Measurements from ENCODE around the gene BAIAP2L1. TPM values are rescaled to one million over a fixed set of nuclear protein-coding genes. Genes with fewer than 3 reads are reported as not detected.
"Not testable (repeated sequence)": the region's sequence is repeated elsewhere in the genome, so short reads cannot be mapped to it uniquely, and the experiment has no call there.

BAIAP2L1 gene
- total and polyA plus RNA-seq, 9 of the 15 experiments (the other 6 are each of a cell fraction or from before 2014, with no cell fraction given) = 4.2 to 29.8 (median 15.5) TPM

- intact Hi-C loops (cut with micrococcal nuclease) = no loop called here
- POLR2A ChIA-PET = no interaction called here
- H3K9ac ChIP-seq (ENCODE audit: insufficient read depth in 1 of 2, low read depth in 2 of 2, low read length in 2 of 2) = no peak overlapping the region
- WGBS (ENCODE audit: insufficient coverage, low coverage, missing lambda C conversion rate) = 0% methylated on average over 7 of the region's 7 CpGs
- ATAC-seq (no peak), FAIRE-seq (no peak), DNase-seq (ENCODE audit: extremely low read depth in 1 of 4, low spot score in 3 of 4) (no peak)
- in situ Hi-C loops (cut with MboI) = no loop called here
- no peak for TF ChIP-seq ZNF76 (CRISPR knock-in tag; IDR thresholded peaks at IDR 0.05; ENCODE audit: borderline replicate concordance)
- TF ChIP-seq KAT7 (CRISPR knock-in tag; IDR thresholded peaks at IDR 0.05; ENCODE audit: borderline replicate concordance) = no peak
- BruUV-seq (replicated peaks) = no TSS peak
- no peaks in the 10 kb centered on the region for H3K79me2 ChIP-seq (ENCODE audit: control insufficient read depth, insufficient read depth, low read length)
- no peaks in the 10 kb centered on the region for H3K9me3 ChIP-seq (replicated peaks; ENCODE audit: control insufficient read depth, insufficient read depth, low read depth, low read length)
- H3K9me1 ChIP-seq (ENCODE audit: control insufficient read depth, insufficient read depth, low read length) = no peaks in the 10 kb centered on the region
- H4K20me1 ChIP-seq (replicated peaks; ENCODE audit: control insufficient read depth, insufficient read depth, low read length) = no peaks in the 10 kb centered on the region
- no peak overlapping the region for H2AFZ ChIP-seq (ENCODE audit: low read depth, low read length)
- no peaks in the 10 kb centered on the region for H3K36me3 ChIP-seq (ENCODE audit: control insufficient read depth, insufficient read depth, low read length)
- CTCF ChIA-PET (ENCODE audit: low intra/inter-chr PET ratio) = no interaction called here
- H3K27ac ChIP-seq (ENCODE audit: extremely low read depth, low read depth, low read length) = no peak overlapping the region
- H3K4me3 ChIP-seq = no peak overlapping the region
- H3K4me2 ChIP-seq (ENCODE audit: insufficient read depth, low read length) = no peak overlapping the region
- peaks cover 9 to 15% of the 10 kb centered on the region in 2 experiments; a peak in 4 of 5 replicates for H3K27me3 ChIP-seq (ENCODE audit: control insufficient read depth in 2 of 2, insufficient read depth in 2 of 2, low read length in 2 of 2)
- no peaks in the 10 kb centered on the region for H3K4me1 ChIP-seq (replicated peaks in 1 of 2; ENCODE audit: control insufficient read depth in 2 of 2, insufficient read depth in 2 of 2, low read length in 2 of 2)
Observed at GRCh38 chr7:98448766-98449165, 47.9 kb upstream of the BAIAP2L1 start.

DNA sequence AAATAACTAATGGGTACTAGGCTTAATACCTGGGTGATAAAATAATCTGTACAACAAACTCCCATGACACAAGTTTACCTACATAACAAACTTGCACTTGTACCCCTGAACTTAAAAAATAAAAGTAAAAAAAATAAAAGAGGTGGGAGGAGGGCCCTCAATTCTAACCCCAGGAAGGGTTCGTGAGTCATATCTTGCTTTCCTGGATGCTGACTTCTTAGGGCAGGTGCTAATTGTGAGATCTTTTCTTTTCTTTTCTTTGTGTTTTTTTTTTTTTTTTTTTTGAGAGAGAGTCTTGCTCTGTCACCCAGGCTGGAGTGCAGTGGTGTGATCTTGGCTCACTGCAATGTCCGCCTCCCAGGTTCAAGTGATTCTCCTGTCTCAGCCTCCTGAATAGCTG, 40.1 kb upstream of the BAIAP2L1 start:
- H3K9ac ChIP-seq (ENCODE audit: insufficient read depth in 1 of 2, low read depth in 2 of 2, low read length in 2 of 2); ATAC-seq; H3K4me3 ChIP-seq; BruUV-seq (replicated peaks); POLR2A ChIA-PET; in situ Hi-C loops (cut with MboI); H3K27ac ChIP-seq (ENCODE audit: extremely low read depth, low read depth, low read length); H4K20me1 ChIP-seq (replicated peaks; ENCODE audit: control insufficient read depth, insufficient read depth, low read length); H3K79me2 ChIP-seq (ENCODE audit: control insufficient read depth, insufficient read depth, low read length); intact Hi-C loops (cut with micrococcal nuclease); H3K36me3 ChIP-seq (ENCODE audit: control insufficient read depth, insufficient read depth, low read length); DNase-seq (ENCODE audit: extremely low read depth in 1 of 4, low spot score in 3 of 4); CTCF ChIA-PET (ENCODE audit: low intra/inter-chr PET ratio); H3K4me2 ChIP-seq (ENCODE audit: insufficient read depth, low read length); H3K9me1 ChIP-seq (ENCODE audit: control insufficient read depth, insufficient read depth, low read length); H3K9me3 ChIP-seq (replicated peaks; ENCODE audit: control insufficient read depth, insufficient read depth, low read depth, low read length); H2AFZ ChIP-seq (ENCODE audit: low read depth, low read length); FAIRE-seq; H3K4me1 ChIP-seq (replicated peaks in 1 of 2; ENCODE audit: control insufficient read depth in 2 of 2, insufficient read depth in 2 of 2, low read length in 2 of 2): not testable (repeated sequence)
- peaks cover 8 to 20% of the 10 kb centered on the region in 2 experiments; a peak in 4 of 5 replicates for H3K27me3 ChIP-seq (ENCODE audit: control insufficient read depth in 2 of 2, insufficient read depth in 2 of 2, low read length in 2 of 2)
- WGBS (ENCODE audit: insufficient coverage, low coverage, missing lambda C conversion rate) = 0% methylated on average over 2 of the region's 2 CpGs
